IPS-11a (cell line): ENCODE measurements around the gene RPS25.
A peak's percentile ranks its signal among the peaks of the same experiment; 100 is the strongest.
"Not testable (repeated sequence)": the region's sequence is repeated elsewhere in the genome, so short reads cannot be mapped to it uniquely, and the experiment has no call there.

Source experiments
- H3K4me3 ChIP-seq: one replicate; pipeline ENCODE4 v1.5.1; 2013; ENCODE audit warnings: low read depth, low read length, control low read depth

The RPS25 gene

DNA sequence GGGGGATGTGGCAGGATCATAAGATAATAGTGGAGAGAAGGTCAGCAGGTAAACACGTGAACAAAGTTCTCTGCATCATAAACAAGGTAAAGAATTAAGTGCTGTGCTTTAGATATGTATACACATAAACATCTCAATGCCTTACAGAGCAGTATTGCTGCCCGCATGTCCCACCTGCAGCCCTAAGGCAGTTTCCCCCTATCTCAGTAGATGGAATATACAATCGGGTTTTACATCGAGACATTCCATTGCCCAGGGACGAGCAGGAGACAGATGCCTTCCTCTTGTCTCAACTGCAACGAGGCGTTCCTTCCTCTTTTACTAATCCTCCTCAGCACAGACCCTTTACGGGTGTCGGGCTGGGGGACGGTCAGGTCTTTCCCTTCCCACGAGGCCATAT lies 21.3 kb upstream of the RPS25 start:
- not testable (repeated sequence) for H3K4me3 ChIP-seq

- no peak overlapping the region for H3K4me3 ChIP-seq
Measured at GRCh38 chr11:119038884-119039283, 20.7 kb upstream of the RPS25 start.

DNA sequence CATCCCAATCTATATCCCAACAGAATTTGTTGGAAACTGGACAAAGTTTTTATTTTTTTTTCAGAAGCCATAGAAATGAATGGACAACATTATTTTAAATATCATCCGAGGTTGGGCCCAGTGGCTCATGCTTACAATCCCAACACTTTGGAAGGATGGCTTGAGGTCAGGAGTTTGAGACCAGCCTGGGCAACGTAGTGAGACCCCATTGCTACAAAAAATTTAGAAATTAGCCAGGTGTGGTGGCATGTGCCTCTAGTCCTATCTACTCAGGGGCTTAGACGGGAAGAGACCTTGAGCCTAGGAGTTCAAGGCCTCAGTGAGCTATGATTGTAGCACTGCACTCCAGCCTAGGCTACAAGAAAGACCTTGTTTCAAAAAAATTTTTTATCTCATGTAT lies 16.7 kb upstream of the RPS25 start:
- H3K4me3 ChIP-seq = no peak overlapping the region

GRCh38 chr11:119033421-119033820 lies 15.3 kb upstream of the RPS25 start:
- H3K4me3 ChIP-seq = not testable (repeated sequence)

DNA sequence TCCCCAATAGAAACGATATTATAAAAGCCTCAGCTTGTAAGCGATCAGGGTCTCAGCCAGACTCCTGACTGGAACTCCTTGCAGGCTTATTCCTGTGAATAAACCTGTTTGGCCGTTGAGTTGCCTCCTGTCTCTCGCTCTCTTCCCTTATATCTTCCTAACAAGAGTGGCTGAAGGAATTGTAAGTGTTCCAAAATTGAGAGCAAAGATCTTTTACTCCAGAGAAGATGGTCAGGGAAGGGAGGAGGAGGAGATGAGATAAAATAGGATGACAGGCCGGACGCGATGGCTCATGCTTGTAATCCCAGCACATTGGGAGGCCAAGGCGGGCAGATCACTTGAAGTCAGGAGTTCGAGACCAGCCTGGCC lies 13.8 kb upstream of the RPS25 start:
- no peak overlapping the region for H3K4me3 ChIP-seq

DNA sequence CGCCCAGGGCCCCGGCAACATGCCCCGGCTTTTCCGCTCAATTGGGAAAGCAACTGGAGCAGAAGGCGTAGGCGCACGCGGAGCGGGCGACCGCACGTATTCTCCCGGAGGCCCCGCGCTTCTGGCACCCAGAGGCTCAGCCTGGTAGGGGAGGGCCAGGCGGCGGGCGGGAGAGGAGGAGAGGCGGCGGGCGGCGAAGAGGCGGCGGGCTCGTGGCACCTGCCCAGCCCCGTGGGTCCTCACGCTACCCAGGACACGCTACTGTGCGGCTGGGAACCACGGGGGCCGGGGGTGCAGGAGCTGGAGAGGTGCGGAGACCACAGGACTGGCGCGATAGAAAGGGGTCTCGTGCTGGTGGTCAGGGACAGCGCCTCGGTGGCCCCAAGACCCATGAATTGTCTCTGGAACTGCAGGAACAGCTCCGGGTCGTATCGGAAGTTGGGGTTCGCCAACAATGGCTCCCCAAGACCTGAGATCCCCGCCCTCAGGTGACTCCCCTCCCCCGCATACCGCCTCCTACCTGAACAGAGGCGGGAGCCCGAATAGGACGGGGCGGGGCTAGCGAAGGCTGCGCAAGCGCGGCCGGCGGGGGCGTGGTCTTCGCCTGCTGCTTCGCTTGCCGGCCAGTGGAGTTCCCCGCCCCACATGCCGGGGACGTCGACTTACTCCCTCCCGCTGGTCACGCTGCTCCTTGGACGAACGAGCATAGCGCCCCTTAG lies 12.3 kb upstream of the RPS25 start, which contains the start of gene SLC37A4:
SLC37A4 (minus strand) TSS at position 549 of the 719 bp plus-strand sequence.
- peak within 1 kb of the TSS; percentile 91 for H3K4me3 ChIP-seq

DNA sequence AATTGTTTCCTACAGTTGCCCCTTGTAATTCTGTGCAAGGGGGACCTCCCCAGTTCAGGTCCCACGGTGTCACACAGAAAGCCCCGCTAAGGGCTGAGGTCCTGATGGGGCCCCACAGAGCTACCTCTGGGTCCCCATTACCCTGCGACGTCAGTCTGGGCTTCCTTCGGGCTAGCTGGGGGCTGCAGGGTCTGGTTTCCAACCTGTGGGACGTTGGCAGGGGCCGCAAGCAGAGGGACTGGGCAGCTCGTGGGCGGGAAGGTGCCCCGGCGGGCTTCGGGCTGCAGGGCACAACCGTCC lies 11.8 kb upstream of the RPS25 start:
- peak overlapping the region; percentile 91 for H3K4me3 ChIP-seq

GRCh38 chr11:119029340-119030028 lies 11.3 kb upstream of the RPS25 start:
- H3K4me3 ChIP-seq = peak overlapping the region; percentile 91

DNA sequence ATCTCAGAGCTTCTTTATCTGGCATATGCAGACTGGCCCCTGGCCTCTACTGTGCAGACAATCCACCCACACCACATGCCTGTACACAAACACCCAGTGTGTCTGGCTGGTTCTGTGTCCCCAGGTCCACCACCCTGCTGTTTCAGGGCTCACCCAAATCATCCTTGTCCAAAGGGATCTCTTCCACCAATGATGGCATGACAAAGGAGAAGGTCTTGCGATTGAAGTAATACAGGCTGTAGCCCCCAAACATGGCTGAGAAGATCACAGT lies 10.9 kb upstream of the RPS25 start:
- H3K4me3 ChIP-seq = no peak overlapping the region

DNA sequence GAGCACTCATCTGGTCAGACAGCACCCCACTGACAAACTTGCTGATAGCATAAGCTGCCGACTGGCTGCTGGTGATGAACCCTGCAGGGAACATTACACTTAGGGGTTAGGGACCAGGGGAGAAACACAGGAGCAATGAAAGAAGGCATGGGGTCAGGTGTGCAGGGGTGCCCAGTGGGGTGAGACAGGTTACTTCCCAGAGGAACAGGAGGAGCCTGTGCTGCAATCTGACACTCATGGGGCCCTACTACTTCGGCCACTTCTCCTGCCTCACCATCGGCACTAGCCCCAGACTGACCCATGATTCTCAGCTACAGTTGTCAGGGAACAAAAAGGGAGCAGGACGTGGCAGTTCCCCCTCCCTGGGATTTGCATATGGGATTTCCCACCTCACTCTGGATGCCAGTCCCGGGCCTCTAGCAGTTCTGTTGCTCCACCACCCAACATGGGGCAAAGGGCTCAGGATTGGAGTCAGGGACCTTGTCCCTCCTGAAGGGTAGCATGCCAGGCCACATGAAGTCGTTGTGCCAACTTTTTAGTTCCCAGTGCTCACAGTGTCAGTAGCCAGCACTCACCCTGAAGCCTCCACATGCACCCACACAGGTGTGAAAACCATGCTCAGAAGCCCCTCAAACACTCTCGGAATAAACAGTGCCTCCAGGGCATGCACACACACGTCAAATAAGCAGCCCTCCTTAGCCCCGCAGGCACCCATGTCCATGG lies 10.4 kb upstream of the RPS25 start:
- H3K4me3 ChIP-seq = no peak overlapping the region

DNA sequence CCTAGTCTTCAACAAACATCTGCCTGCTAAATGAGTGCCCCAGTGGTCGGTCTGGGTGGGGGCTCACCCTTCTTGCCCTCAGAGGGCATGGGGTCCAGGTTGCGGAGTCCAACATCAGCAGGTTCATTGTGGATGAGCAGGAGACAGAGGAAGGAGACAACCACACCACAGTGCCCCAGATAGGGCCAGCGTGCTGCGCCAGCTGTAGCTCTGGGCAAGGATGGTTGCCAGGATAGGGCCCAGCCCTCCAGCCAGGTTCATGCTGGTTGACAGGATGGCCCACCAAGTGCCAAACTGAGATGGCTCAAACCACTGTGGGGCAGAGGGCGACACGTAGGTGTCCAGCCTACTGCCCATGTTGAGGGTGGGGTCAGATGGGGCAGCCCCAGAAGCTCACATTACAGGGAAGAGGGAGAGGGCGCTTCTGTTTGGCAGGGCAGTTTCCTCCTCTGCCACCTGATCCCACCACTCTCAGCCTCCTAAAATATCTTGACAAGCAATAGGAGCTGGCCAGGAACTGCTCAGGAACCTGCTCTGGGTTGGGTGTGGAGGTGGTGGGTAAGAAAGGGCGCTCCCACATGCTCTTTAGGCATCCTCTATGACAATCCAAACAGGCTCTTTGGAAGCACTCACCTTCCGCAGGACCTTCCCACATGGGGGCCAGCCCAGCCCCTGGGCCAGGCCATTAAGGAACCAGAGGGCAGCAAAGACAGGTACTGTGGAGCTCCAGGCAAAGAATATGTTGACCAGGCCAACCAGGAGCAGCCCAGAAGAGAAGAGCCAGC lies 9.6 kb upstream of the RPS25 start:
- no peak overlapping the region for H3K4me3 ChIP-seq

GRCh38 chr11:119026970-119027369 lies 8.8 kb upstream of the RPS25 start:
- no peak overlapping the region for H3K4me3 ChIP-seq

DNA sequence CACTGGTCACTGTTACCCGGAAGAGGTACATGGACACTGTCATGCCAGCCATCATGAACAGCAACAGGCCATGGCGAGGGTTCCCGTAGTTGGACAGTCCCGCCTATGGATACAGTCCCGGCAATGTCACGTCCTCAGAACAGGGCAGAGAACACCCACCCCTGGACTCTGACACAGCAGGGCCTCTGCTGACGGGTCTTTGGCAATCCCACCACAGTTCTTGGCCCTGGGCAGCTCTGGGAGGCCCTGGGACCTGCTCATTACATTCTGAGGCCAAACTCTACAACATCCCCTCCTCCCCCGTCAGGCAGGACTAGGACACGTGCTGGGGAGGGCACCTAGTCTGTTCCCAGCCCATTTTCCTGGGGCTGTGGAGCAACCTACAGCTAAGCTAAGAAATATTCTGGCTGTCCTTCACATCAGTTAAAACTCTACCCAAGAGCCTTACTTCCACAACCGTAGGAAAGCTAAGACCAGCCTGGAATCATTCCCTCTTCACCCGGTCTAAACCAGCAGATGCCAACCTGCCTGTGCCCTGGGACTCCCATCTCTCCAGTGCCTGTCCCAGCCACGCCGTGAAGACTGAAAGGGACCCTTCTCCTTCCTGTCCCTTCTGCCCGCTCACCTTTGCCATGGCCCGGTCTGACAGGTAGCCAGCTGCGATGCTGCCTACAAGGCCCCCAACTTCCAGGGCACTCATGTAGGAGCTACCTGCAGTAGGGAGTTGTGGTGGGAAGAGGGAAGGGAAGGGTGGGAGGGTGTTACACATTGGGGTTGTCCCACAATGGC lies 8.0 kb upstream of the RPS25 start:
- no peak overlapping the region for H3K4me3 ChIP-seq

DNA sequence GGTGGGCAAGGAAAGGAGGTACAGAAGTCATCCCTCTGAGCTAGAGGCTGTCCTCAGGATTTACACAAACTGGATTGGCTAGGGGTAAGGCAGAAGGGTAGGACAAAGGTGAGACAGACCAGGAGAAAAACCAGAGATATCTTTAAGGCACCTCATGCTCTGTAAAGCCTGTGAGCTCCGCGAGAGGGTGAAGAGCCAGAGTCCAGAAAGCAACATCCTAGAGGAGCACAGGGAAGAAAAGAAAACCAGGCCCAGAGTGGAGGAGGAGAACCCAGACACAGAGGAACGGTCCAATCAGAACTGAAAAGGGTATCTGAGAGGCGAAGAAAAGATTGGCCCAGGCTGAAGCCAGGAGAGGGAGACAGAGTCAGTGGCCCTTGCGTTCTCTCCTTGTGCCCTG lies 7.4 kb upstream of the RPS25 start:
- H3K4me3 ChIP-seq = no peak overlapping the region

DNA sequence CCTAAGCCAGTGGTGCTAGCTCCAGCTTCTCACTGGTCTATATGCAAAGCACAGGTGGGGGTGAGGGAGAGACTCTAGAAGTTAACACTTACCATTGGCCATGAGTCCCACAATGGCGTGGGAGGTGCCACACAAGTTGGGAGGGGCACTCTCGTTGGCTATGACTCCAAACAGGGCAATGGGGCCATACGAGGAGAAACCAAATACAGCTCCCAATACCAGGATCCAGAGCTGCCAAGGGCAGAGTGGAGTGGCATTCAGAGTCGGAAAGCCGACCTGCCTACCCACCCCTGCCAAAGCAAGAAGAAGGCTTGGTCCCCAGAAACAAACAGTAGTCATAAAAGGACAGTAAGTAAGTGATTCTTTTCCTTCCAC lies 6.9 kb upstream of the RPS25 start:
- no peak overlapping the region for H3K4me3 ChIP-seq

DNA sequence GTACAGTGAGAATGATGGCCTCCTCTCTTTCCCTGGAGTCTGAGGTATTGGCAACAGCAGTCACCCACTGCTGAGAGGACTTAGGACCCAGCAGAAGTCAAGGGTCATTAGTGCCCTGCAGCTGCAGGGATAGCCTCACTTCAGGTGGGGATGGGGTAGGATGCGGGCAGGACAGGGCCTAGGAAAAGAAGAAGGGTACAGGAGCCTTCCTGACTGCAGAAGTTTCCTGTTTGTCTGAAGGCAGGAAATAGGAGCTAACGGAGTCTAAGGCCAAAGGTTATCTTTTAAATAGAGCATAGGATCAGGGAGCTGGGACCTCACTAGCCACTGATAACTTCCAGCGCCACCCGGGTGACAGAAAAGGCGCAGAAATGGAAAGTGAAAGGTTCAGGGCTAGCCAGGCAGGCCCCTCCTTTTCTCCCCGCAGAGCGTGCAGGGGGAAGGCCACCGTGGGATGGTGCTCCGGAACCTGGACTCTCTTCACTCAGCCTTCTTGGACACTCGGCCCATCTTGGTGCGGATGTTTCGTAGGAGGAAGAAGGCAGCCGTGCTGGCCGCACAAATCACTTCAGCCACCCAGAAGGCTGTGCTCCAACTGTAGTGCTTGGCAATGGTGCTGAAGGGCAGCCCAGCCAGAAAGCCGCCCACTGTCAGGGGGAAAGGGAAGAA lies 6.4 kb upstream of the RPS25 start:
- H3K4me3 ChIP-seq = no peak overlapping the region

- no peak overlapping the region for H3K4me3 ChIP-seq
Measured at GRCh38 chr11:119023741-119024140, 5.6 kb upstream of the RPS25 start.

- H3K4me3 ChIP-seq = no peak overlapping the region
Measured at GRCh38 chr11:119021631-119022030, 3.5 kb upstream of the RPS25 start.

- H3K4me3 ChIP-seq = no peak overlapping the region
Measured at GRCh38 chr11:119019996-119020395, 1.9 kb upstream of the RPS25 start.

DNA sequence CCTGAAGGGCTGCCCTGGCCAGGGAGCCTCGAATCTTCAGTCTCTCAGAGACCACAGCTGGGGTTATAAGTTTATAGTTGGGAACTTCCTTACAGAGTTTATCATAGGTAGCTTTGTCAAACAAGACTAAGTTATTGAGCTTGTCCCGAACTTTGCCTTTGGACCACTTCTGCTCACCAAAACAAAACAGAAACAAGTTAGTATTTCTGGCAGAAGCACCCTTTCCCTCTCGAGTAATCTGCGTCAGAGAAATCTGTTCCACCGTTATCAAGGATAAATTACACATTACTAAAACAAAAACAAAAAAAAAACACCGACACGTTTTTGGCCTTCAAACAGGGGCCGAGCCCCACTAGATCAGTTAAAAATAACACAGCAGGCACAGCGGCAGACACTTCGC lies 766 bp downstream of the RPS25 start:
- peak overlapping the region; percentile 100 for H3K4me3 ChIP-seq
